RPMI8226 (cell line): Measurements from ENCODE around the gene CALML6.
"Not testable (repeated sequence)": the region's sequence is repeated elsewhere in the genome, so short reads cannot be mapped to it uniquely, and the experiment has no call there.

Experiments used
- DNase-seq: peaks from one replicate; pipeline ENCODE4 v3.0.0-alpha.2; 2015

Gene CALML6

DNA sequence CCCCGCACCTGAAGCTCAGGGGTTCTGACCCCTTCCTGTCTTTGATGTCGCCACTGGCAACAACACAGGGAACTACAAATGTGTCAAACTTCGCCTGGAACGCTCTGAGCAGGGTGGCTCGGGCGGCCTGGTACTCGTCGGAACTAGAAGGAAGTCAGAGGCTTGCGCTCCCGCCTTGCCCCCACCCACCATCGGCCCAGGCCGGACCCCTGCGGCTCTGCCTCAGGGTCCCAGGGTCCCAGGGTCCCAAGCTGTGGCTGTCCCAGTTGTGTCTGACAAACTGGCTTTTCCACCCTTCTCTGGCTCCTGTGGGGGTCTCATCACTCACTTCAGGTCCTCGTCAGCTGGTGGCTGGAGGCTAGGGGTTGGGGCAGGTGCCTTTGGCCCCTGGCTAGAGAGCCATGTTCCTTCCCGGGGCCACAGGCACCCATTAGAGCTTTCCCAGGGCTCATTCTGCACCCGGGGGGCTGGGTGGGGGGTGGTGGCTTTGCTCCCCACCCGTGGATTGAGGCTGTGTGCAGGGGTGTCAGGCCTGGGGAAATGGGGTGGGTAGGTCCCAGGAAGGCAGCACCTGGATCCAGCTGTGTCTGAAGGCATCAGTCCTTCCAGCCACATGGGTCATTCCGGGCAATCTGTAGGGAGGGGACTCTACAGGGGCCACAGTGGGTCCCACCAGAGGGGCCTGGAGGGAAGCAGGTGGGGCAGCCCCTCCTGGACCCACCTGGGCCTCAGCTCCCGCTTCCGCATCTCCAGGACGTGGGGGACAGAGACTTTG is 12.0 kb downstream of the CALML6 start:
- DNase-seq: no peak

DNA sequence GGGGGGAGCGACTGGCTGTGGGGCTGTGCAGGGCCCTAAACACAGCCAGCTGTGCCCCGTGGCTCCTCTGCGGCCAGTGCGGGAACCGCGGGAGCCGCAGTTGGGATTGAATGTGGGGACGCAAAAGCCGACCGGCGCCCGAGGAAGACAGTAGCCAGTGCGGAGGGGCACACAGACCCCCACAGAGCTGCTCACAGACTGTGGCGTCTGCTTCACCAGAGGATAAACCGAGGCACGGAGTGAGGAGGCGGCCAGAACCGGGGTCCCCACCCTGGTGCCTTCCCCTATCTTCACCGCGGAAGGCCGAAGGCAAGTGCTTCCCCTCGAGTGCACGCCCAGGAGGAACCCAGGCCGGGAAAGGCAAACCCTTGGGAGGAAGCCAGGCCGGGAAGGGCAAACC is 12.7 kb downstream of the CALML6 start:
- DNase-seq: no peak

DNA sequence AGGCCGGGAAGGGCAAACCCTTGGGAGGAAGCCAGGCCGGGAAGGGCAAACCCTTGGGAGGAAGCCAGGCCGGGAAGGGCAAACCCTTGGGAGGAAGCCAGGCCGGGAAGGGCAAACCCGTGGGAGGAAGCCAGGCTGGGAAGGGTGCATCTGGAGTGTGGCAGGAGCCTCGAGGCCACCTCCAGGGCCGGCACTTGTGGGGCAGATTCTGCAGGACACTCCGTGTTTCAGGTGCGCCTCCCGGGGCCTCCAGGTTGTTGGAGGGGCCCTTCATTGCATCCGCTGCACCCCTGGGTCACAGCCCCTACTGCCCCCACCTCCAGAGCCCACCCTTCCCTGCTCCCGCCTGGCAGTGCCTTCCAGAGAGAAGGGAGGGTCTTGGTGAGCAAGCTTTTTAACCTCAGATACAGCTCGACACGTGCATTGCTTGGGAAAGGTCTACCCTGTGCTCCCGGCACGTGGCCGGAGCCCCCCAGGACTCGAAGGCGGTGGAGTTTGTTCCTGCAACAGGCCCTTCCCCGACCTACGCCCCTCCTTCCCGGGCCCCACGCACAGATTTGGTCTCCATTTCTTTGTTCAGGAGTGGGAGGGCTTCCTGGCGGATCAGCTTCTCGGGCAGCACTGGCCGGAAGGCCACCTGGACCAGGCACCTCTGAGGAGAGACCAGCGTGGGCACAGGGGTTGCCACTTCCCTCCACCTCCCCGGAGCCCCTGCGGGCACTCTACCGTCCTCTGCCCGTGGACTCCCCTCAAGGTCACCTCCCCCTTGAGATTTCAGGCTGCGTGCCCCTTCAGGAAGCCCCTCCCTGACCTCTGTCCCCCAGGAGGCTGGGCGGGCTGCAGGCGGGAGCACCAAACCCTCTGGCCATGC is 13.4 kb downstream of the CALML6 start:
- no peak for DNase-seq

DNA sequence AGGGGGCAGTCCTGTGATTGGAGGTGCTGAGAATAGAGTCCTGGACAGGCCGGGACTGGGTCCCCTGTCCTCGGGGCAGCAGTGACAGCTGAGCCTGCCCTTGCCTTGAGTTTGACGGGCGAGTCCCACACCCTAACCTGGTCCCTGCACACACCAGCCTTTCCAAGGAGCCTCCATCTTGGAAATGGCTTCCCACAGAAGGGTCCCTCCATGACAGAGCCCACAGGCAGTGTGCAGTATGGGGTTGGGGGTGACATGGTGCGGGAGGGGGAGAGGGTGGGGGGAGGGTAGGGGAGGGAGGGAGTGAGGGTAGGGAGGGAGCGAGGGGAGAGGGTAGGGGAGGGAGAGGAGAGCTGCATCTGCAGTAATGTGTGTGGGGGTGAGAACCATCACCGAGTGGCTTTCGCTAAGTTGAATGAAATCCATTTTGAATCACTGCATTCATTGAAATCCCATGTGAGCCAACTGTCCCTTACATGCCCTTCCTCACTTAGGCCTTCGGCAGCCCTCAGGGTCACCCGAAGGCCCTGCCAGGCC is 14.1 kb downstream of the CALML6 start:
- no peak for DNase-seq

DNA sequence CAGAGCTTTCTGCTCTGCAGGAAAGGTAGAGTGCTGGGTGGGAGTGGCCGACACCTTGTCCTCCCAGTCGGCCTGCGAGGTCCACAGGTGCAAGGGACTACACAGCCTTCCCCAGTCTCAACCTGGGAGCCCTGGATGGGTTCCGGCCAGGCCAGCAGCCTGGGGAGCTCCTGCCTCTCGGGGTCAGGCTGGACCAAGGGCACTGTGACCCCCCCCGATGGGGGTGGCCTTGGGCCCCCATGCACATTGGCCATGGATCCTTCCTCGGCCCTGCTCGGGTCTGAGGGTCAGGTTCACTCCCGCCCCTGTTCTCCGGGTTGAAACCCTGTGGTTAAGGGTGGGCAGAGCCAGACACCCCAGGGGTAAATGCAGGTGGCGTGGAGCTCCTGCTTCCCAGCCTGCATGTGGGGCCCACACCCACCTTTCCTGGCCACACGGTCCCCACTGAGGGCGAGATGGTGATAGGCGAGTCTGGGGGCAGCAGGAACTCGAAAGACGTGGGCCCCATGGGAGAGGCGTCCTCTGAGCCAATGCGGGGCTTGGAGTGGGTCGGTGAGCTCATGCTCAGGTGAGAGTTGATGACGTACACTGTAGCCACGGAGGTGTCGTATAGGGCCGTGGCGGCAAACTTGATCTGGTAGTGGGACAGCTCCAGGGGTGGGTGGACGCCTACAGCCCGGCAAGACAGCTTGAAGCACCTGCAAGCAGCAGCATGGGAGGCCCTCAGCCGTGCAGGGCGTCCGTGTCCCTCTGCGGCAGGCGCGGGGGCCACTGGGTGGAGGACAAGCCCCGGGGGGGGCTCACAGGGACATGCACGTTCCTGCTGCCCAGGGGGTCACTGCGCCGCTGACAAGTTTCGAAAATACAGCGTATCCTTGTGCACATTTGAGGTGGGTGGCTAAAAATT is 14.8 kb downstream of the CALML6 start:
- DNase-seq: no peak

DNA sequence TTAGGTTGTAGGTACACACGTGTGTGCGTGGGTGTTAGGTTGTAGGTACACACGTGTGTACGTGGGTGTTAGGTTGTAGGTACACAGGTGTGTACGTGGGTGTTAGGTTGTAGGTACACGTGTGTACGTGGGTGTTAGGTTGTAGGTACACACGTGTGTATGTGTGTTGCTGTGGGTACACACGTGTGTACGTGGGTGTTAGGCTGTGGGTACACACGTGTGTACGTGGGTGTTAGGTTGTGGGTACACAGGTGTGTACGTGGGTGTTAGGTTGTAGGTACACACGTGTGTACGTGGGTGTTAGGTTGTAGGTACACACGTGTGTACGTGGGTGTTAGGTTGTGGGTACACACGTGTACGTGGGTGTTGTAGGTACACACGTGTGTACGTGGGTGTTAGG is 19.8 kb downstream of the CALML6 start:
- not testable (repeated sequence) for DNase-seq

DNA sequence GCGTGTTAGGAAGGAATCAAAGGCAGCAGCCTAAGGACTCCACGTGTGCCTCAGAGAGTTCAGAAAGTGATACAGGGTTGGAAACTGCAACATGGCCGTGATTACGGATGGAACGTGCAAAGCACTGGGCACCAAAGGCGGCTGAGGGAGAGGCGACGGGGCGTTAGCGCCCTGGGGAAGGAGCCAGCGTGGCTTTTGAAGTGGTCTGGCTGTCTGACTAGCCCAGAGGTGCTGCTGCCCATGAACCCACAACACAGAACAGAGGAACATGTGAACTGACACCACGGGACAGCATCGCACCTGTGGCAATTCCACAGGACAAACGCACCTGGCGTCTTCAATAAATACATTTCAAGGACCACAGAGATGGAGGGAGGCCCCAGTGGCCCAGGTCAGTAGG is 22.0 kb downstream of the CALML6 start:
- DNase-seq: no peak

DNA sequence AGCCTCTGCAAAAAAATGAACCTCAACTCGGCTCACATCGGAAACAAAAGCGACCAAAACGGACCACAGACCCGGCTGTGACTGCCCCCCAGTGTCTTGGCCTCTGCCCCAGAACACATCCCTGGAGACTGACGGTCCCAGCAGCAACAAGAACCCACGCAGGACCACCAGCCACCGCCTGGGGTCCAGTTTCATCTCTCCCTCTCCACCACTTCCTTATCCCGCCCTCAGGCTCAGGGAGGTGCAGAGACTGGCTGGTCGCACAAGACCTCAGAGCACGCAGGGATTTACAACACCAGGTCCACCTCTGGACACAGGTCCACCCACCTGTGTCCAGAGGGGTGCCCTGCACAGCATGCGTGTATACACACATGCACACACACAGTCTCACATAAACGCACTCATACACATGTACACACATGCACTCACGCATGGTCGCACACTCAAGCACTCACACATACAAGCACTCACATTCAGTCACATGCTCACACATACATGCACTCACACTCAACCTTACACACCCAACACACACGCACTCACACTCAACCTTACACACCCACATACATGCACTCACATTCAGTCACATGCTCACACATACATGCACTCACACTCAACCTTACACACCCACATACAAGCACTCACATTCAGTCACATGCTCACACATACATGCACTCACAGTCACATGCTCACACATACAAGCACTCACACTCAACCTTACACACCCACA is 22.7 kb downstream of the CALML6 start:
- DNase-seq: no peak

DNA sequence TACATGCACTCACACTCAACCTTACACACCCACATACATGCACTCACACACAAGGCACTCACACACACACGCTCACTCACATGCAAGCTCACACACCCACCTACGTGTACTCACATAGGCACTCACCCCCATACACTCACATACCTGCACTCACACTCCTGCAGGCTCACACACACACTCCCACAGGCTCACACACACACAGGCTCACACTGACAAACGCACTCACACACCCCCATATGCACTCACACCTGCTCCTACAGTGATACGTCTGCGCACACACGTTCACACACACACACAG is 23.2 kb downstream of the CALML6 start:
- no peak for DNase-seq

DNA sequence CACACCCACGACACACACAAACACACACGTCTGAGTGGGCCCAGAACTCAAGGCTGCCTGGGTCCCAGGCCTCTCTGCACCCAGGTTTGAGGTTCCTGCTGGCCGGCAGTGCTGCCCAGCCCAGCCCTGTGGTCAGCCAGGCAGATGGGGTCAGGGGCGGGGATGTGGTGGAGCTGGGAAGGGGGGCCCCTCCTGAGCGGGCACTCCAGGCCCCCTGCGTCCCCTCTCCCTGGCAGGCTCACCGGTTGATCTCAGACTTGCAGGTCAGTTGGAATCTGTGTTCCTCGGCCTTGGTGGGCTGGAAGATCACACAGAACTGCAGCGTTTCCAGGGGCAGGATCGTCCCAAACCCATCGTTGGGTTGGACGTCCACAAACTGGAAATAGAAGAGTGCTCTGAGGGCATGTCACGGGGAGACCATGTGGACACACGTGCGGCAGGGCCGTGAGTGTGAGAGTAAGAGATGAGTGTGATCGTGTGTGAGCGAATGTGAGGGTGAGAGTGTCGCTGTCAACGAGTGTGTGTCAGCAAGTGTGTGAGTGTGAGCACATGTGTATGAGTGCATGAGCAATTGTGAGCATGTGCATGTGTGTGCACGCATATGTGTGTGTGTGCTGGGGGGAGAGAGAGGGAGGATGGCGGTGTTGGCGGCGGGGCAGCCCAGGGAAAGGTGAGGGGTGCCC is 23.7 kb downstream of the CALML6 start:
- no peak for DNase-seq

DNA sequence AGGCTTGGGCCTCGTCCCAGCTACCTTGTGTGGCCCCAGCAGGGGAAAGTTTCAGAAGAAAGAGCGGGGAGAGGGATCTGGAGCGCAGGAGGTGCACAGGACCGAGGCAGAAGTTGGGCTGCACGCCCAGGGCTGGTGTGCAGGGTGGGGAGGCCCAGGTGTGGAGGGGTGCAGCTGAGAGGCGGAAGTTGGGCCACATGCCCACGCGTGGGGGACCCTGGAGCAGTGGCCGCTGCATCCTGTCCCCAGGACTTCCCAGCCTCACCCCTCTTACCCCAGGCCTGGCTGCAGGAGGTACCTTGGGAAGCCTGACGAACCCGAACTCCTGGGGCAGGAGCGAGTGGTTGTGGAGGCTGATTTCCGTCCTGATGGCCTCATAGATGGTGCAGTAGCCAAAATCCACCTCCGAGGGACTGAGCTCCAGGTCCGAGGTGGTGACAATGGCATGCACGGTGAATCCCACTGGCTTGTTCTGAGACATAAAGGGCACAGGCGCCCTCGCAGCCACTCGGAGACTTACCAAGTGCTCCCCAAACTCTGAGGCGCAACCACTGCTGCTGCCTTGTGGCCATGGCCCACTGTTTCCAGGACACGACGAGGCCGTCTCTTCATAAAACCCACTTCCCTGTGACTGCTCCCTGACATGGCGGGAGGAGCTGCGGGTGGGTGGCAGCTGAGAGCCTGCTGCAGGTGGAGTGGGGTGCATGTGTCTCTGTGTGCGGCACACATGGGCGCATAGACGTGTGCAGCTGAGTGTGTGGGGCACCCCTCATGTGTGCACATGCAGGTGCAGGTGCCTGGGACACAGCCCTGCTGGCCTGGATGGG is 24.4 kb downstream of the CALML6 start:
- DNase-seq: no peak

DNA sequence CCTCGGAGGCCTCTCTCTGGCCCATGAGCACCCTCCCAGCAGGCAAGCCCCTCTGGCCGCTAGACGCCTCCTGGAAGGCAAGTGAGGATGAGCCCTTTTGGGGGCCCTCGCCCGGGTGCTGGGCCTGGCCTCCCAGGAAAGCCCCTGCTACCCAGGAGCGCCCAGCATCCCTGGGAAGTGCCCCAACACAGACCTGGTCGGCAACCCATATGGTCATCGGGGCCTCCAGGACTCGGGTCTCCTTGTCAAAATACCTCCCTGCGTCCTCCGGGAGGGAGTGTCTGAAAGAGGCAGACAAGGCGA is 25.0 kb downstream of the CALML6 start:
- no peak for DNase-seq

DNA sequence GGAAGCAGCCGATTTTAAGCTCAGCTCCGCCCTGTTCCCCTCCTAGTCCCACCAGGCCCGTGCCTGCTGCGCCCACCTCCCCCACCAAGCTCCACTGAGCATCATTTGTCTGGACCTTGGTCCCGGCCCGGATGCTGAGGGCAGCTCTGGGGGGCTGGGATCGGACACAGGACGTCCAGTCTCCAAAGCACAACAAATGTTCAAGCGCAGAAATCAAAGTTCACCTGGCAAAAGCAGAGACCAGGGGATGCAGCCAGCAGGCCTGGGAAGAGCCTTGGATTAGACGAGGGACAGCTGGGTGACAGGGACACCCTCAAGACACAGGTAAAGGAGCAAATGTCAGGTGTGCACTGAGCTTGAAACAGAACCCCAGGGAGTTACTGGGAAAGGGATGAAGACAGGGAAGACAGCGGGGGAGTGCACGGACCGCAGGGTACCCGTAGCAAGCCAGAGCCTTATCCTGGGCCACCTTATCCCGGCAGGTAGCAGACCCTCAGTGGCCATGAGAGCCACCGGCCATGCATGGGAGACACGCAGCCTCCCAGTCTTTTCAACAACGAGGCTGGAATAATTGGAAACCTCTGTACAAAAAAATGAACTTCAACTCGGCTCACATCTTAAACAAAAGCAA is 26.3 kb downstream of the CALML6 start:
- DNase-seq: no peak

DNA sequence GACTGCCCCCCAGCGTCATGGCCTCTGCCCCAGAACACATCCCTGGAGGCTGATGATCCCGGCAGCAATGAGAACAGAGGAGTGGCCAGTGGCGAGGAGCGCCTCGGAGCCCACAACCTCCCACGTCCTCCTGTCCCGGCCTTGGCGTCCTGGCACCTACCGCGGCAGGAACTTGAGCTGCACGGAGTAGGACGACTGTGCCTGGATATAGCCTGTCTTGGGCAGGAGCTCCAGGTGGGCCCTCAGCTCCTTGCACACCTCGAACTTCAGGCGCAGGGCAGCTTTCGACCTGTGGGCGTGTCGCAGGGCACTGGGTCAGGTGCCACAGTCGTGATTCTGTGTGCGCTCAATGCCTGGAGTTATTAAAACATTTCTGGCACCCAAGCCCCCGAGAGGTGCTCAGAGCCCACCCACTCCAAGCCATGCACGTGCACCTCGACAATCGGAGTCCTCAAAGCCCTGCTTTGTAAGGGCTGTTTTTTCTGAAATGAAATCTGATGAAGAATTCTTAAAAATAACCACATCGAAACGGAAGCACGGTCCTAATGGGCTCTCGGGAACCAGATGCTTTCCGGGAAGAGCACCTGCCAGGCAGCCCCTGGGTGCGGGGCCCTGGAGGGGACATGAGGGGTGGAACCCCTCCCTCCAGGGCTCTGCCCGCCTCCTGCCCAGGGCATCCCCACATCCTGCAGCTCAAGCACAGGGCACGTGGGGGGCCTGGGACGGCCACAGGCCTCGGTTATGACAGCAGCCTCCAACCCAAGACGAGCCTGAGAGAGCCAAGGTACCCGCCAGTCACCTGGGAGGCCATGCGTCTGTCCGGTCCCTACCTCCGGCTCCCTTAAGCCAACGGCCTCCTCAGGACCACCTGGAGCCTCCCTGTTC is 27.1 kb downstream of the CALML6 start:
- DNase-seq: no peak

DNA sequence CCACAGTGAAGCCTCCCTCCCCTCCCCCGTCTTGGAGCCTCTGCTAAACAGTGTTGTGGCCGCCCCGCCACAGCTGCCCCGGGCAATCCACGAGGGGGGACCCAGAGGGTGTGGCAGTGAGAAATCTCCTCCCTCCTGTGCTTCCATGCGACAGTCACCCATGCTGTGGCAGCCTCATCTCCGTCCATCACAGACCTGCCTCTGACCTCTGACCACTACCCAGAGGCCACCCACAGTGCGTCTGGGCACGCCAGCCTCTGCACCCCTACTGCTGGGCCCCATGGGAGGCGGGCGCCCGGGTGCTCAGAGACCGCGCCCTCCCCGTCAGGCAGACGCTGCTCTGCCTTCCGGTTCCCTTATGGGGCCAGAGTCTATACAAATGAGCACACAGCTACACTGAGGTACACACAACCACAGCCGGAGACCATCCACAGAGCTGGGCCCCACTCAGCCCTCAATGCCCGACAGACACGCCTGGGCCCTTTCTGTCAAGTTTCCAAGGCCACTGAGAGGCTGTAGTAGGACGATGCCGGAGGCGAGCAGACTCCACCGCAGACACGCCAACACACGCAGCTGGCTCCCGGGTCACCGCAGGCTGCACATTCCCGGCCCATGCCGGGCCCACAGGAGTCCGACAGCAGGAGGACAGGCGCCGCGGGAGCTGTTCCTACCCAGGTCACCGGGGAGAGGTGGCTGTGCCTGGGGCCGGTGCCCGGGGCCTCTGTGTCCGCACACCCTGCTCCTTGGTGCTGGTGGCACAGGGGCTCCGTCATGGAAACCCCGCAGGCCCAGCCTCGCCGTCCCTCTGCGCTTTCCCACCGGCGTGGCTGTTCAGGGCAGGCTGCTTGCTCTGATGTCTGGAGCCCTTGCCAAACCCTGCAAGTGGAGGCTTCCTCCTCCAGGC is 27.9 kb downstream of the CALML6 start:
- DNase-seq: peak; percentile 45

DNA sequence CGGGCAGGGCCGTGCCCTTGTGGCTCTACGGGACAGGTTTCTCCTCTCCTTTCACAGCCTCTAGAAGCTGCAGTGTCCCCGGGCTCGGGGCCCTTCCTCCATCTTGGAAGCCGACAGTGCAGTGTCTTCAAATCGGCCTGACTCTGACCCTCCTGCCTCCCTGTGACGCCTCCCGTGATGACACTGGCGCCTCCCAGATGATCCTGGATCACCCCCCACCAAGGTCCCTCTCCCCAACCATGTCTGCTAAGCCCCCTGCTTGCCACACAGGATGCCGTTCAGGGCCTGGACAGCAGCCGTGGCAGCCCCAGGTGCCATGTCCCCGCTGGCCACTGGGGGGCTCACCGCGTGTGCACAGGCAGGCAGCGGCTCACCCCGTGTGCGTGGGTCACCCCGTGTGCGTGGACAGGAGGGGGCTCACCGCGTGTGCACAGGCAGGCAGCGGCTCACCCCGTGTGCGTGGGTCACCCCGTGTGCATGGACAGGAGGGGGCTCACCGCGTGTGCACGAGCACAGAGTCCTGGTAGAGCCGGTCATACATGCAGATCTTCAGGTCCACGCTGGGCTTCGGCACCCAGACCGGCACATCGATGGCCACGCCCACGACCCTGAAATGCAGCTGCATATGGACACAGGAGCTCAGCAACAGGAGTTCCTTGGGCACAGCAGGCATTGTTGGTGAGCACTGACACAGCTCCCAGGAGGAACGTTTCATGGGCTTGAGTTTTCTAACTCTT is 28.9 kb downstream of the CALML6 start:
- peak; percentile 71 for DNase-seq

DNA sequence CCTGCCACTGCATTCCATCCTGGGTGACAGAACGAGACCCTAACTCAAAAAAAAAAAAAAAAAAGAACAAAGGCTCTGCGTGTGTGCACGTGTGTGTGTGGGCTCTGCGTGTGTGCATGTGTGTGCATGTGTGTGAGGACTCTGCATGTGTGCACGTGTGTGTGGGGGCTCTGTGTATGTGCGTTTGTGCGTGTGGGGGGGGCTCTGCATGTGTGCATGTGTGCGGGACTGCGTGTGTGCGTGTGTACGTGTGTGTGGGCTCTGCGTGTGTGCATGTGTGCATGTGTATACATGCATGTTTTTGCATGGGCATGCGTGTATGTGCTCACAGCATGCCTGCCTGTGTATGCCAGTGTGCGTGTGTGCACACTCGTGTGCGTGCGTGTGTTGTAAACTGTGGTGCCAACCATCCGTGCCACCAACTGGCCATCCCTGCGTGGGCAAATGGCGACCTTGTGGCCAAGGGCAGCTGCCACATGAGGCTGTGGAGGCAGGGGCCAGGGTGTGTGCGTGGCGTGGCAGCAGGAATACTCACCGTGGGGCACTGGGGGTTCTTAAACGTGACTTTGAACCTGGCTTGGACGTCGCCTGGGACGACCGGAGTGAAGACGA is 30.8 kb downstream of the CALML6 start:
- no peak for DNase-seq
